SK-N-SH (cell line): ENCODE measurements around the gene MSS51. TPM values are rescaled to one million over a fixed set of nuclear protein-coding genes. Genes with fewer than 3 reads are reported as not detected.

Experiments used
- CTCF ChIA-PET: fragments of 300-600, 350-600 bp; formaldehyde crosslinking; extraction: SDS; loops from one replicate; lab custom pipeline; 2021; lab: Yijun Ruan, JAX
- POLR2A ChIA-PET: fragments of 350-600 bp; sonication (Branson Sonifier 250); formaldehyde crosslinking; extraction: SDS; loops from one replicate; lab custom pipeline; 2020; ENCODE audit warnings: antibody characterized with exemption, inconsistent platforms; lab: Yijun Ruan, JAX
- DNase-seq: peaks from one replicate; pipeline ENCODE4 v3.0.0; 2012
- H2AFZ ChIP-seq: fragments of 200-600 bp; sonication (generic); 2 replicates; pipeline ENCODE4 v1.8.1; 2016; ENCODE audit warnings: antibody characterized with exemption, mild to moderate bottlenecking, low read depth
- H3F3A ChIP-seq: fragments of 200-600 bp; sonication (generic); replicated peaks from 2 replicates; pipeline ENCODE3; 2016; ENCODE audit warnings: antibody characterized with exemption, mild to moderate bottlenecking; ENCODE audit not compliant: insufficient read depth
- H3K27ac ChIP-seq, 2 experiments: fragments of 200-500 bp in 1 of 2; fragments of 200-600 bp in 1 of 2; sonication (Bioruptor generic) in 1 of 2; sonication (generic), shearing (Covaris generic) in 1 of 2; 2 replicates each; pipeline versions ENCODE4 v1.5.1 to v1.6.1; 2014 to 2016; ENCODE audit warnings: low read depth in 2 of 2, inconsistent platforms in 1 of 2, low read length in 1 of 2, mild to moderate bottlenecking in 1 of 2, mixed read lengths in 1 of 2
- H3K27me3 ChIP-seq: fragments of 200-600 bp; sonication (generic), shearing (Covaris generic); 2 replicates; pipeline ENCODE4 v1.6.1; 2016; ENCODE audit warnings: mixed run types; ENCODE audit not compliant: insufficient read depth
- H3K36me3 ChIP-seq, 2 experiments: fragments of 200-500 bp in 1 of 2; fragments of 200-600 bp in 1 of 2; sonication (Bioruptor generic) in 1 of 2; sonication (generic) in 1 of 2; replicated peaks in 1 of 2; 2 replicates each; pipeline versions ENCODE3 to v1.5.1; 2014 to 2016; ENCODE audit warnings: low read length in 1 of 2, mild to moderate bottlenecking in 1 of 2; ENCODE audit not compliant: insufficient read depth in 2 of 2, control insufficient read depth in 1 of 2
- H3K4me1 ChIP-seq, 2 experiments: fragments of 200-500 bp in 1 of 2; fragments of 200-600 bp in 1 of 2; sonication (Bioruptor generic) in 1 of 2; sonication (generic), shearing (Covaris generic) in 1 of 2; 2 replicates each; pipeline versions ENCODE4 v1.5.1 to v1.6.1; 2014 to 2016; ENCODE audit warnings: low read depth in 1 of 2, low read length in 1 of 2, mixed run types in 1 of 2; ENCODE audit not compliant: insufficient read depth in 2 of 2, control insufficient read depth in 1 of 2
- H3K4me2 ChIP-seq: fragments of 200-600 bp; sonication (generic), shearing (Covaris generic); 2 replicates; pipeline ENCODE4 v1.6.1; 2017; ENCODE audit warnings: mixed run types
- H3K4me3 ChIP-seq, 2 experiments: fragments of 200-500 bp in 1 of 2; fragments of 200-600 bp in 1 of 2; sonication (Bioruptor generic) in 1 of 2; sonication (generic), shearing (Covaris generic) in 1 of 2; 2 replicates each; pipeline versions ENCODE4 v1.5.1 to v1.8.1; 2014 to 2016; ENCODE audit warnings: low read depth in 2 of 2, inconsistent platforms in 1 of 2, low read length in 1 of 2, mild to moderate bottlenecking in 1 of 2, mixed read lengths in 1 of 2, moderate library complexity in 1 of 2
- H3K79me2 ChIP-seq: fragments of 200-600 bp; sonication (generic); 2 replicates; pipeline ENCODE4 v1.8.1; 2017; ENCODE audit warnings: mild to moderate bottlenecking; ENCODE audit not compliant: insufficient read depth
- H3K9ac ChIP-seq: fragments of 200-600 bp; sonication (generic); 2 replicates; pipeline ENCODE4 v1.6.1; 2017; ENCODE audit warnings: mixed run types
- H3K9me2 ChIP-seq: fragments of 200-600 bp; sonication (generic); 2 replicates; pipeline ENCODE4 v1.6.1; 2017; ENCODE audit warnings: mixed run types
- H3K9me3 ChIP-seq: fragments of 200-600 bp; sonication (generic); 2 replicates; pipeline ENCODE4 v1.6.1; 2017; ENCODE audit warnings: mixed run types, mild to moderate bottlenecking, moderate library complexity
- H4K20me1 ChIP-seq: fragments of 200-600 bp; sonication (generic); 2 replicates; pipeline ENCODE4 v1.6.1; 2017; ENCODE audit warnings: mild to moderate bottlenecking, mixed run types; ENCODE audit not compliant: insufficient read depth
- ELF1 ChIP-seq: IDR thresholded peaks from 2 replicates; pipeline ENCODE4 v1.4.0; 2012
- EP300 ChIP-seq, 2 experiments: IDR thresholded peaks; 2 replicates each; pipeline versions ENCODE4 v1.4.0 to v1.6.1; 2012; ENCODE audit warnings: borderline replicate concordance in 1 of 2, low read depth in 1 of 2, low read length in 1 of 2
- FOSL2 ChIP-seq: IDR thresholded peaks from 2 replicates; pipeline ENCODE4 v1.4.0; 2012; ENCODE audit warnings: low read depth, mild to moderate bottlenecking, moderate library complexity, borderline replicate concordance
- FOXJ3 ChIP-seq: sonication (generic); formaldehyde crosslinking; IDR thresholded peaks from 2 replicates; pipeline ENCODE4 v1.5.1; 2020; ENCODE audit warnings: mild to moderate bottlenecking, missing genetic modification reagents
- GATA2 ChIP-seq: sonication (generic); formaldehyde crosslinking; IDR thresholded peaks from 2 replicates; pipeline ENCODE4 v1.5.0; 2020; ENCODE audit warnings: mild to moderate bottlenecking, missing genetic modification reagents
- MAX ChIP-seq: IDR thresholded peaks from 2 replicates; pipeline ENCODE4 v1.4.0; 2012; ENCODE audit warnings: low read depth
- MXI1 ChIP-seq: IDR thresholded peaks from 2 replicates; pipeline ENCODE4 v1.6.1; 2012; ENCODE audit warnings: mild to moderate bottlenecking, low read depth, low read length, improper control_type of control experiment
- NFIC ChIP-seq: IDR thresholded peaks from 2 replicates; pipeline ENCODE4 v1.4.0; 2012; ENCODE audit warnings: borderline replicate concordance
- PBX3 ChIP-seq: IDR thresholded peaks from 2 replicates; pipeline ENCODE4; 2012
- POLR2AphosphoS5 ChIP-seq: IDR thresholded peaks from 2 replicates; pipeline ENCODE4 v1.6.1; 2012; ENCODE audit warnings: low read depth, low read length
- RAD21 ChIP-seq: IDR thresholded peaks from 2 replicates; pipeline ENCODE4 v1.6.1; 2012; ENCODE audit warnings: mild to moderate bottlenecking, low read length
- RCOR1 ChIP-seq: fragments of 150-350 bp; IDR thresholded peaks from 2 replicates; pipeline ENCODE4 v1.6.1; 2017; ENCODE audit warnings: antibody characterized with exemption, low read length
- RFX5 ChIP-seq: IDR thresholded peaks from 2 replicates; pipeline ENCODE4 v1.6.1; 2012; ENCODE audit warnings: mild to moderate bottlenecking, improper control_type of control experiment, low read length
- RXRA ChIP-seq: IDR thresholded peaks from 2 replicates; pipeline ENCODE4 v1.4.0; 2012; ENCODE audit warnings: low read depth, mild to moderate bottlenecking, borderline replicate concordance
- SMC3 ChIP-seq: IDR thresholded peaks from 2 replicates; pipeline ENCODE4 v1.6.1; 2012; ENCODE audit warnings: low read depth, low read length, improper control_type of control experiment
- TAF1 ChIP-seq: IDR thresholded peaks from 2 replicates; pipeline ENCODE4 v1.6.1; 2012; ENCODE audit warnings: low read depth, mild to moderate bottlenecking, low read length, moderate library complexity, borderline replicate concordance
- YY1 ChIP-seq: IDR thresholded peaks from 2 replicates; pipeline ENCODE4 v1.4.0; 2012; ENCODE audit warnings: low read depth, mild to moderate bottlenecking
- ZBTB33 ChIP-seq: IDR thresholded peaks from 2 replicates; pipeline ENCODE4 v1.4.0; 2012; ENCODE audit warnings: low read depth, borderline replicate concordance
- WGBS: methylation state at CpG from one replicate; pipeline ENCODE4 v1.1.6; 2017; ENCODE audit warnings: low lambda C conversion rate; 5-methylcytosine and 5-hydroxymethylcytosine counted together
- polyA plus RNA-seq, 3 experiments: library from polyadenylated mRNA; depleted of rRNA; stranded (reverse); fragments of >200 nt; gene quantifications; 2 replicates each; pipeline ENCODE4 v1.2.3, GENCODE V29; 2012
- TF ChIP-seq, protein P1 (sequence below): fragments of 150-350 bp; IDR thresholded peaks from 2 replicates; pipeline ENCODE4 v1.6.1; 2017; ENCODE audit warnings: antibody characterized with exemption, low read length, low read depth, borderline replicate concordance

The MSS51 gene
- polyA plus RNA-seq, 1 of the 3 experiments (the other 2 are of a cell fraction), result 0.95 TPM

DNA sequence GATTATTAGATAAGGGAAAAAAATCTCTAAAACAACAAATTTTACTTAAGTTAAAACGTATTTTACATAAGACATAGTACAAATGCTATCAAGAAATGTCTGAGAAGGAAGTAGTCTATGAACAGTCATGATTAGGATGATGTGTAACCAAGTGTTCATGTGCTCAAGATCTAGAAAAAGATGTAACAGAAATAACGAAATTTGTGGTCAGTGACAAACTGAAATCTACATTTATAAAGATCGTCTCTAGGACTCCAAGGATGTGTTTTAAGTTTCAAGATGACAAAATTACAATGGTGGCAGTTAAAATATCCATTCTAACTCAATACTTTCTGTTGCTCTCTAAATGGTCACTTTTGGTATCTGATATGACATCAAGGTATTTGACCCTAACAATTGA is 45.3 kb upstream of the MSS51 start:
- H3K79me2 ChIP-seq, result peaks cover 40% of the 10 kb centered on the region
- H2AFZ ChIP-seq, result no peak overlapping the region
- no peaks in the 10 kb centered on the region for H4K20me1 ChIP-seq
- peaks cover 26 to 58% of the 10 kb centered on the region in 2 experiments for H3K36me3 ChIP-seq
- H3K9ac ChIP-seq, result no peak overlapping the region
- H3K4me1 ChIP-seq, result peaks cover 0 to 10% of the 10 kb centered on the region in 2 experiments; a peak in 1 of 4 replicates
- peaks cover 26% of the 10 kb centered on the region for H3F3A ChIP-seq
- POLR2A ChIA-PET, result no interaction called here
- no peaks in the 10 kb centered on the region for H3K9me3 ChIP-seq
- TF ChIP-seq RAD21 (no peak), YY1 (no peak), ELF1 (no peak), RXRA (no peak), TAF1 (no peak), RFX5 (no peak), RCOR1 (no peak), MXI1 (no peak), GATA2 (CRISPR knock-in tag) (no peak), SMC3 (no peak), FOSL2 (no peak), POLR2AphosphoS5 (no peak), MAX (no peak), NFIC (no peak), ZBTB33 (no peak), EP300 (IDR thresholded peaks at IDR 0.05; ENCODE audit: borderline replicate concordance in 1 of 2, low read depth in 1 of 2, low read length in 1 of 2) (no peak), PBX3 (no peak), FOXJ3 (CRISPR knock-in tag) (no peak)
- TF ChIP-seq, protein P1, sequence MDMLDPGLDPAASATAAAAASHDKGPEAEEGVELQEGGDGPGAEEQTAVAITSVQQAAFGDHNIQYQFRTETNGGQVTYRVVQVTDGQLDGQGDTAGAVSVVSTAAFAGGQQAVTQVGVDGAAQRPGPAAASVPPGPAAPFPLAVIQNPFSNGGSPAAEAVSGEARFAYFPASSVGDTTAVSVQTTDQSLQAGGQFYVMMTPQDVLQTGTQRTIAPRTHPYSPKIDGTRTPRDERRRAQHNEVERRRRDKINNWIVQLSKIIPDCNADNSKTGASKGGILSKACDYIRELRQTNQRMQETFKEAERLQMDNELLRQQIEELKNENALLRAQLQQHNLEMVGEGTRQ, result no peak
- no peak for DNase-seq
- no peak overlapping the region for H3K4me2 ChIP-seq
- H3K27me3 ChIP-seq, result no peaks in the 10 kb centered on the region
- H3K4me3 ChIP-seq, result no peak overlapping the region
- H3K27ac ChIP-seq, result 0 out of 4 replicates have a peak overlapping the region, but pooled peaks of 1 of the 2 experiments have one; percentile 33
- 67% methylated on average over 3 of the region's 3 CpGs for WGBS
- CTCF ChIA-PET, result interaction anchor here (1.1 kb wide), 1 partner anchor 12 kb away, joined by 4 read pairs; no protein-coding TSS in a partner anchor
- H3K9me2 ChIP-seq, result no peaks in the 10 kb centered on the region
